Neuron (in vitro differentiated cells): ENCODE data around the gene KCNH8.

Source experiments
- H2AFZ ChIP-seq: one replicate; pipeline ENCODE4 v1.6.1; 2013; ENCODE audit warnings: low read depth, mild to moderate bottlenecking, inconsistent platforms, low read length, moderate library complexity
- H3K27me3 ChIP-seq: one replicate; pipeline ENCODE4 v1.6.1; 2013; ENCODE audit warnings: low read length; ENCODE audit not compliant: insufficient read depth
- H3K36me3 ChIP-seq: one replicate; pipeline ENCODE4 v1.6.1; 2013; ENCODE audit warnings: low read length; ENCODE audit not compliant: insufficient read depth
- H3K4me1 ChIP-seq: one replicate; pipeline ENCODE4 v1.6.1; 2013; ENCODE audit warnings: low read length; ENCODE audit not compliant: insufficient read depth
- H3K4me3 ChIP-seq: 2 replicates; pipeline ENCODE4 v1.5.1; 2013; ENCODE audit warnings: mild to moderate bottlenecking, low read length, moderate library complexity
- H3K9me3 ChIP-seq: one replicate; pipeline ENCODE4 v1.6.1; 2013; ENCODE audit warnings: low read length

KCNH8 gene

DNA sequence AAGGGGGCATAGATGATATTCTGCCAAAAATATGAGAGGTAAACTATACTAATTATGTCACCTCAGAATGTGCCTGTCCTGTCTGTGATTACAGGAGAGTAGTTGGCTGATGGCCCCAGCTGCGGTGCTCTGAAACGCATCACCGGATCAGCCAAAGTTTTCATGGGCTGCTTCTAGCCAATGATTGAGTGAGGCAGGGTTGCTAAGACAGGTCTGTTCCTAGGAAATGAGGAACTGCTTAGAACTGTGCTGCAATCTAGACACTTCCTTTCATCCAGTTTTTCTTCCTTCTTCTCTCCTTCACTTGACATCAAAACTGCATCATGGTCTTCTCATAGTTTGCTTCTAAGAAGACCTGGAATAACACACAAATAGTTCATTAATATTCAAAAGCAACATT is 124.0 kb downstream of the KCNH8 start:
- Histone ChIP-seq H3K4me3 (no peak overlapping the region), H3K4me1 (peaks cover 1% of the 10 kb centered on the region), H3K27me3 (no peaks in the 10 kb centered on the region), H3K36me3 (peaks cover 3% of the 10 kb centered on the region), H2AFZ (no peak overlapping the region), H3K9me3 (no peaks in the 10 kb centered on the region)

DNA sequence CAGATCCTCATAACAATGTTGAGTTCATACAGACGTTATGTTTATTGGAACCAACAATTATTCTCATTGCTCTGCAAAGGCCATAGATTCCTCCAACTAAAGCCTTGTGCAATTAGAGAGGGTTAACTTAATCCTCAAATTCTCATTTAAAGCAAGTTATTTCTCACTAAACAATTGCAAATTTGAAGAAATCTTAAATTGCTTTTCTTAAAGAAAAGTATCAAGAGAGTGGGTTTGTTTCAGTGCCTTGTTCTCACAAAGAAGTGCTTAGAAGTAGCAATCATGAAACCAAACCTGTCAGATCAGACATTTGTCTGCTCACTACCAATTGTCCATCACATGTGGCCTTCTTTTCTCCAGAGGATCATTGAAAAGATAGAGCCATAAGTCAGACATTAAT is 124.8 kb downstream of the KCNH8 start:
- Histone ChIP-seq H3K27me3 (no peaks in the 10 kb centered on the region), H3K4me3 (no peak overlapping the region), H2AFZ (no peak overlapping the region)

DNA sequence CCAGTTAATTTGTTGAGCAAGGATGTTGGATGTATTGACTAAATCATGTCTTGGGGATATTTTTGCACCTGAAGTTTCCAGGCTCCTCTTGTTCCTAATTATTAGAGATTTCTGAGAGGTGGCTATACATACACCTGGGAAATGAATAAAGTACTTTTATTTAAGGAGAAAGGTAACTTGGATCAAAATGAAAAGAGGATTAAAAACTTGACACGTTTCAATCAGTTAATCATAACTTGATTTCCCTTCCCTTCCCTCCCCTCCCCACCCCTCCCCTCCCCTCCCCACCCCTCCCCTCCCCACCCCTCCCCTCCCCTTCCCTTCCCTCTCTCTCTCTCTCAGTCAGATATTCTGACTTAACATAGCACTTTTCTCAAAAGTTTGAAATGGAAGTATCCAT is 126.3 kb downstream of the KCNH8 start:
- Histone ChIP-seq H2AFZ (no peak overlapping the region), H3K9me3 (no peaks in the 10 kb centered on the region), H3K4me3 (no peak overlapping the region), H3K27me3 (no peaks in the 10 kb centered on the region), H3K4me1 (no peaks in the 10 kb centered on the region), H3K36me3 (peaks cover 3% of the 10 kb centered on the region)

More for the DNA sequence above, 124.8 kb downstream of the KCNH8 start:
- no peaks in the 10 kb centered on the region for H3K9me3 ChIP-seq
- peaks cover 3% of the 10 kb centered on the region for H3K36me3 ChIP-seq
- no peaks in the 10 kb centered on the region for H3K4me1 ChIP-seq

DNA sequence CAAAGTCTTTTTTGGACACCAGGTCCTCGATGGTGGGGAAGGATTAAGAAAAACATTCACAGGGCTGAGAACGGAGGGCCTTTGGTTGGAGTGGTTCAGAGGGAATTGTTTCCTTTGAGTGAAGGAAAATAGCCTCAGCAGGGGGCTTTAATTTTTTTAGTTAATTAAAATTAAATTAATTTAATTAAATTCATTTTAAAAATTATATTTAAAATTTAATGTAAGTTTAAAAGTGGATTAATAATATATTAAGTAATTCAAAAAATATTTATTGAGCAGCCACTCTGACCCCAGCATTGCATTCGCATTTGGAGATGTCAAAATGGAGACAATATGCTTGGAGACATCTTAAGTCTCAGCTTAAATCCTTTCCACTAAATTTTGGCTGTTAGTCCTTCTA is 136.7 kb downstream of the KCNH8 start:
- Histone ChIP-seq H3K9me3 (no peaks in the 10 kb centered on the region), H3K36me3 (peaks cover 7% of the 10 kb centered on the region), H3K27me3 (no peaks in the 10 kb centered on the region), H2AFZ (no peak overlapping the region), H3K4me1 (peaks cover 3% of the 10 kb centered on the region), H3K4me3 (no peak overlapping the region)

DNA sequence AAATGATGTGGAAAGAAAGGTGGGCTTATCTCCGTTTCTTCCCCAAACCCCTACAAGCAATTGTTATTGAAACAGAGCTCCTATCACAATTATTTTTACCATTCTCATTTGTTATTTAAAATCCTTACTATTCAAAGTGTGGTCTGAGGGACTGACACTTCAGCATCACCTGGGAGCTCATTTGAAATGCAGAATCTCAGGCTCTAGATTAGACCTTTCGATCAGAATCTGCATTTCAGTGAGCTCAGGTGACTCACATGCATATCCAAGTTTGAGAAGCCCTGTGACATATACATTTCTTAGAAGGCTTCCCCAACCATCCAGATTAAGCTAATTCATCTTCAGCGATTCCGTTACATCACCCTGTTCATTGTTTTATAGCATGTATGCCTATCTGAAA is 145.0 kb downstream of the KCNH8 start:
- H2AFZ ChIP-seq = no peak overlapping the region
- H3K4me3 ChIP-seq = no peak overlapping the region
- H3K9me3 ChIP-seq = no peaks in the 10 kb centered on the region
- no peaks in the 10 kb centered on the region for H3K36me3 ChIP-seq
- H3K4me1 ChIP-seq = no peaks in the 10 kb centered on the region
- no peaks in the 10 kb centered on the region for H3K27me3 ChIP-seq

DNA sequence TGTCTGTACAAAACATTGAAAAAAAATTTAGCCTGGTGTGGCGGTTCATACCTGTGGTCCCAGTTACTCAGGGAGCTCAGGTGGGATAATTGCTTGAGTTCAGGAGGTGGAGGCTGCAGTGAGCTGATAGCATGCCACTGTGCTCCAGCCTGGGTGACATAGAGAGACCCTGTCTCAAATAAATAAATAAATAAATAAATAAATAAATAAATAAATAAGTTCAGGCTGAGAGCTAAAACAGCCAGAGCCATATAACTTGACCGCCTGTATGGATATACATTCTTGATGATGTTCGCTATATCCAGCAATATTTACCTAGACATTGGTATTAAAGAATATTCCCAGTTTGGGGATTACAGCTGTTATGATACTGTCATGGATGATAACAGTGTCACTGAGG is 146.9 kb downstream of the KCNH8 start:
- Histone ChIP-seq H3K36me3 (no peaks in the 10 kb centered on the region), H3K9me3 (no peaks in the 10 kb centered on the region), H2AFZ (no peak overlapping the region), H3K4me1 (no peaks in the 10 kb centered on the region), H3K27me3 (no peaks in the 10 kb centered on the region), H3K4me3 (no peak overlapping the region)

DNA sequence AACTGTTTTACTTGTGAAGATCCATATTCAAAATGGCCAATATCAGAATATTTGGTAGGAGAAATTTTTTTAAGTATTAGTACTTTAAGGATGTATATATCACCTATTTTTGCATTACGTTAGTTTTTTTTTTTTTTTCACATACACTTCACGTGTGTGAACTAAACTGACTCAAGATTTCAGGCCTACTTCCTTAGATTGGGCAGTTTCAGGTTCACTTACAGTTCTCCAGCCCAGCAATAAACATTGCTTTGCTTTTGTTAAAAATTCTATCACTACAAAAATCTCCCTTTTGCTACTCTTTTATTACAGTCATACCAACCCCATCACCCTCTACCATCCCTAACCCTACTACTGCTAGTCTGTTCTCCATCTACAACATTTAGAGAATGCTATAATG is 183.6 kb downstream of the KCNH8 start:
- H3K4me3 ChIP-seq = no peak overlapping the region
- H3K9me3 ChIP-seq = no peaks in the 10 kb centered on the region
- H3K27me3 ChIP-seq = no peaks in the 10 kb centered on the region
- no peaks in the 10 kb centered on the region for H3K4me1 ChIP-seq
- H3K36me3 ChIP-seq = no peaks in the 10 kb centered on the region
- no peak overlapping the region for H2AFZ ChIP-seq

DNA sequence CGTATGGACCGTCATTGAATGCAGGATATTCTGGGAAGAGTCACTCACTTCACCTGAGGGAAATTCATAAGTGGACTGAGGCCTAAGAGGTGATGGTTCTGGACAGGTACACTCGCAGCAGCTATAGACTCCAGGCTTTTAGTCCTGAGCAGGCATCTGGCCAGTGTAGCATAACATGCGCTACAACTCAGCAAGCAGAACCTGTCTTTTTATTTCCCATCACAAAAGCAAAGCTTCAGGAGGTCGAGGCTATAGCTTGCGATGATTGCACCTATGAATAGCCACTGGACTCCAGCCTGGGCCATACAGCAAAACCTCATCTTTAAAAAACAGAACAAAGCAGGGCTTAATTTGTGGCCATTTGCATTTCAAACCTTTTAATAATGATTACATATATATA is 185.8 kb downstream of the KCNH8 start:
- no peaks in the 10 kb centered on the region for H3K36me3 ChIP-seq
- H3K9me3 ChIP-seq = no peaks in the 10 kb centered on the region
- no peak overlapping the region for H3K4me3 ChIP-seq
- H3K27me3 ChIP-seq = no peaks in the 10 kb centered on the region
- H3K4me1 ChIP-seq = no peaks in the 10 kb centered on the region
- H2AFZ ChIP-seq = no peak overlapping the region

DNA sequence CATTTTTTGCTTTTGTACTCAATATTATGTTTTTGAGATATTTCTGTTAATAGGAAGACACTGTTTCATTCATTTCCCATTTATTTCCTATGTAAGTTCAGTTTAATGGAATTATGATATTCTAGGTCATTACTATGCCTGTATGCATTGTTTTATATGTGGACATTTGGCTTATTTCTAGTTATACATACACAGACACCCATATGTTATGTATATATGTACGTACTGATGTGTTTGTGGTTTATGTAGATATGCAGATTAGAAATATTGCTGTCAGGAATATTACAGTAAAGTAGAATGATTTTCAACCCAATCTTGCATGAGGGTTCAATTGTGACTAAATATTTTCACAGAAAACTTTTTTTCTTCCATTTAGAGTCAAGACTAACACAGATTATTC is 190.5 kb downstream of the KCNH8 start:
- Histone ChIP-seq H3K4me3 (no peak overlapping the region), H3K27me3 (no peaks in the 10 kb centered on the region), H3K9me3 (peaks cover 5% of the 10 kb centered on the region), H2AFZ (no peak overlapping the region), H3K36me3 (peaks cover 3% of the 10 kb centered on the region), H3K4me1 (peaks cover 19% of the 10 kb centered on the region)

DNA sequence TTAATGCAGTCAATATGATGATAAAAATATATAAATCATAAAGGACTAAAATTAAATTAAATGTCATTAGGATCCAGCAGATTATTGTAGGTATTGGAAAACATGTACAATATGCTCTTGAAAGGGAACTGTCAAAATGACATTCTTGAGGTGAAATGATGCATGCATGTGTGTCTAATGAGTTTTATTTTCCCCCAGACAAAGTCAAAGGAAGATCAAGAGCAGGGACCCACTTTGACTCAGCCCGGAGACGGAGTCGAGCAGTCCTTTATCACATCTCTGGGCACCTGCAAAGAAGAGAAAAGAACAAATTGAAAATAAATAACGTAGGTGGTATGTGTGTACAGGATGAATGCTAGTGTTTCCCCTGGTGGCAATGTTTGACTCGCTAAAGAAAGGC is 194.1 kb downstream of the KCNH8 start:
- Histone ChIP-seq H3K4me1 (peaks cover 24% of the 10 kb centered on the region), H3K27me3 (no peaks in the 10 kb centered on the region), H2AFZ (no peak overlapping the region), H3K9me3 (peaks cover 5% of the 10 kb centered on the region), H3K36me3 (peaks cover 5% of the 10 kb centered on the region), H3K4me3 (no peak overlapping the region)

DNA sequence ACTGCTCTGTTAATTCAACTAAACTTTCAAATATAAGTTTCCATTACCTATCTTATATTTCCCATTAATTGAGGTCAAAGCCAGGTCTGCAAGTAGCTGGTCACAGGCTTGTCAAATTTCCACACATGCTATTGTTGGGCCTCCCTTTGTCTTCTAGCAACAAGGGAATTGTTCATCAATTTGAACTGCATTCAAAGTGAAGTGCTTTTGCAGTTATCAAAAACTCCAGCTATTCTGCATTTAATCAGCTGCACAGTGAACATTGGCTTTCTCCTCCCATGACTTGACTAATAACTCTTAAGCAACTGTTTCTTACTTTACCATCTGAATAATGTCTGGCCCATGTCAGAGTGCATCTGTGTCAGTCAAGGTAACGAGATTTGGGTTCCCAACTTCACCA is 198.4 kb downstream of the KCNH8 start:
- Histone ChIP-seq H3K27me3 (no peaks in the 10 kb centered on the region), H3K9me3 (peaks cover 2% of the 10 kb centered on the region), H3K4me3 (no peak overlapping the region), H3K36me3 (peaks cover 5% of the 10 kb centered on the region), H2AFZ (no peak overlapping the region), H3K4me1 (peaks cover 26% of the 10 kb centered on the region)

DNA sequence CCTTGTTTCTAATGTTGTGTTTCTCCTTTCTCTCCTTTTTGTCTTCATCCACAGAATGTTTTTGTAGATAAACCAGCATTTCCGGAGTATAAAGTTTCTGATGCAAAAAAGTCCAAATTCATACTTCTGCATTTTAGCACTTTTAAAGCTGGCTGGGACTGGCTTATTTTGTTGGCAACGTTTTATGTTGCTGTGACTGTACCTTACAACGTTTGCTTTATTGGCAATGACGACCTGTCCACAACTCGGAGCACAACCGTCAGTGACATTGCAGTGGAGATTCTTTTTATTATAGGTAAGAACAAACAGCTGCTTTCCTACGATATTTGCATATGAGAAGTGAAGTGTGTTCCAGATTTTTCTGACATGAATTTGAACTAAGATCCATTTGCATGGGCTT is 199.4 kb downstream of the KCNH8 start:
- Histone ChIP-seq H3K4me1 (peaks cover 18% of the 10 kb centered on the region), H3K36me3 (peaks cover 5% of the 10 kb centered on the region), H3K4me3 (no peak overlapping the region), H2AFZ (no peak overlapping the region), H3K9me3 (peaks cover 2% of the 10 kb centered on the region), H3K27me3 (no peaks in the 10 kb centered on the region)

DNA sequence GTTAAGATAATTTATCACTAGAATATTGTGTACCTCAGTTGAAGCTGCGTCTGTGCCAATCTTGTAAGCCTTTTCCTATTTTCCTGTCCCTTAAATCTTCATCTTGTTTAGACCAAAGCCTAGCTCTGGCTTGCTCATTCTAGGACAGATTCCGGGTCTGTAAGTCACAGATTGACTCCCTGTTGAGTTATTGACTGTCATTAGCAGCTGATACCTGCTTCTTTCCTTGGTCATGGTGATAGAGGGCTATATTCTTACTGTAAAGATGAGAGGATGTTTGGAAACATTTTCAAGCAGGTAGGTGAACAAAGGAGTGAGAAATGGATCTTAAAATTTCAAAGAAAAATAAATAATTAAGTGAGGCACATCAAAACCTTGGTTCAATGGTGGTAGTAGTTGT is 200.2 kb downstream of the KCNH8 start:
- Histone ChIP-seq H3K4me1 (peaks cover 10% of the 10 kb centered on the region), H3K9me3 (peaks cover 2% of the 10 kb centered on the region), H3K4me3 (no peak overlapping the region), H3K36me3 (peaks cover 5% of the 10 kb centered on the region), H3K27me3 (no peaks in the 10 kb centered on the region), H2AFZ (no peak overlapping the region)

DNA sequence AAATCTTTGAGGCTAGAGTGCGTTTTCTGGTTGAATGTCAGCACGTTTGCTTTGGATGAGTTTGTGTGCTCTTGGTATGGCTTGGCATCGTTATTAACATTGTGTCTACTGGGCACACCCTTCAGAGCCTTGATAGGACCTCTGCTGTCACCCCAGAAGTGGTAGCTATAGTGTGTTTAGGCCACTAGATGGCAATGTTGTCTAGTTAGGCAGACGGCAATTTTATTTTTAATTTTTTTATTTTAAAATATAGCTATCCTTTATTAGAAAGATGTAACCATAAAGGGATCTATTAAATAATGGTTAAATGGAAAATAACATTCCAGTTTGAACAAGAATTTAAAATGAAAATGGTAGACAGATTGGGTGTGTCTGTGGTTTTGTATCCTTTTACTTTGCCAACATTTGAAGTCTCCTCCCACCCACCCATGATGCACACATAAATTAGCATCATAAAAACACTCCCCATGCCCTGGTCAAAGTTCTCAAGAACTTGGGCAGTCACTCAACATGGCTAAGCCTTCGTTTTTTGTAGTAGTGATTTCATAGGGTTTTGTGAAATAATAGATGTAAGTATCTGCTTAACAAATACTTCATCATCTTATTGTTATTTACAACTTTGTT is 200.7 kb downstream of the KCNH8 start:
- H3K4me3 ChIP-seq = no peak overlapping the region
- H3K4me1 ChIP-seq = peaks cover 8% of the 10 kb centered on the region
- H3K27me3 ChIP-seq = no peaks in the 10 kb centered on the region
- H3K36me3 ChIP-seq = no peaks in the 10 kb centered on the region
- H2AFZ ChIP-seq = no peak overlapping the region
- H3K9me3 ChIP-seq = peaks cover 2% of the 10 kb centered on the region
